Effector memory CD8-positive, alpha-beta T cell (primary cell): ENCODE measurements around the gene TMEM217.

Experiments
- ATAC-seq: fragments of 150-1000 bp; cut with Tn5 transposase; replicated peaks from 2 replicates; pipeline ENCODE4 v1.10.0; 2021; ENCODE audit warnings: mild to moderate bottlenecking, moderate library complexity
- DNase-seq, 3 experiments: peaks; one replicate each; pipeline ENCODE4 v3.0.0; 2021
- H3K27ac Mint-ChIP-seq, 2 donors: one replicate each; pipeline ENCODE4 v1.8.0; 2022; ENCODE audit warnings: mild to moderate bottlenecking in 2 of 2, mixed read lengths in 2 of 2, moderate library complexity in 2 of 2
- H3K27me3 Mint-ChIP-seq, 2 donors: one replicate each; pipeline ENCODE4 v1.8.0; 2022; ENCODE audit warnings: mixed read lengths in 2 of 2
- H3K36me3 Mint-ChIP-seq: one replicate; pipeline ENCODE4 v1.8.0; 2022; ENCODE audit warnings: mild to moderate bottlenecking, moderate library complexity, mixed read lengths; ENCODE audit not compliant: insufficient read depth
- H3K4me1 Mint-ChIP-seq, 2 donors: one replicate each; pipeline ENCODE4 v1.8.0; 2022; ENCODE audit warnings: low read depth in 2 of 2, mixed read lengths in 2 of 2
- H3K4me3 Mint-ChIP-seq, 2 donors: one replicate each; pipeline ENCODE4 v1.8.0; 2022; ENCODE audit warnings: mild to moderate bottlenecking in 2 of 2, mixed read lengths in 2 of 2, moderate library complexity in 2 of 2
- H3K9me3 Mint-ChIP-seq, 2 donors: one replicate each; pipeline ENCODE4 v1.8.0; 2022; ENCODE audit warnings: mixed read lengths in 2 of 2

Gene TMEM217

DNA sequence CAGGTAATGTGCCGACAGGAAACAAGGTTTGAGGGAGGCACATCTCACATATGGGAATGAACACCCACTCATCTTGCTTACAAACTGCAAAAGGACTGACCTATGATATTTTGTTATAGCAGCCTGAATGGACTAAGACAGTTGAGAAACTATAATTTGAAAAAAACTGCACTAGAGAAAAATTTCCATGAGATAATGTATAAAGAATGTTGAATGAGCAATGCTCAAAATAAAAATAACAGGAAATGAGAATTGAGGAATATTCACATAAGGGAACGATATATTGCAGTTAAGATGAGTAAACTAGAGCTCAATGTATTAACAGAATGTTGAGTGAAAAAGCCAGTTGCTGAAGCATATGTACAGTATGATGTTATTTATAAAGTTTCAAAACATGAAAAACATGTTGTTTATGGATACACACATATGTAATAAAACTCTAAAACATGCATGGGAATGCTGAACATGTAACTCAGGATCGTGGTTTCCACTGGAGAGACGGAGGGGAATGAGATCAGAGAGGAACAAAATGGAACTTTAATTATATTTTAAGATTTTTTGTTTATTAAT lies 6.6 kb downstream of the TMEM217 start:
- Mint-ChIP-seq H3K4me3 (no peak overlapping the region), H3K36me3 (no peaks in the 10 kb centered on the region)
- ATAC-seq = no peak

DNA sequence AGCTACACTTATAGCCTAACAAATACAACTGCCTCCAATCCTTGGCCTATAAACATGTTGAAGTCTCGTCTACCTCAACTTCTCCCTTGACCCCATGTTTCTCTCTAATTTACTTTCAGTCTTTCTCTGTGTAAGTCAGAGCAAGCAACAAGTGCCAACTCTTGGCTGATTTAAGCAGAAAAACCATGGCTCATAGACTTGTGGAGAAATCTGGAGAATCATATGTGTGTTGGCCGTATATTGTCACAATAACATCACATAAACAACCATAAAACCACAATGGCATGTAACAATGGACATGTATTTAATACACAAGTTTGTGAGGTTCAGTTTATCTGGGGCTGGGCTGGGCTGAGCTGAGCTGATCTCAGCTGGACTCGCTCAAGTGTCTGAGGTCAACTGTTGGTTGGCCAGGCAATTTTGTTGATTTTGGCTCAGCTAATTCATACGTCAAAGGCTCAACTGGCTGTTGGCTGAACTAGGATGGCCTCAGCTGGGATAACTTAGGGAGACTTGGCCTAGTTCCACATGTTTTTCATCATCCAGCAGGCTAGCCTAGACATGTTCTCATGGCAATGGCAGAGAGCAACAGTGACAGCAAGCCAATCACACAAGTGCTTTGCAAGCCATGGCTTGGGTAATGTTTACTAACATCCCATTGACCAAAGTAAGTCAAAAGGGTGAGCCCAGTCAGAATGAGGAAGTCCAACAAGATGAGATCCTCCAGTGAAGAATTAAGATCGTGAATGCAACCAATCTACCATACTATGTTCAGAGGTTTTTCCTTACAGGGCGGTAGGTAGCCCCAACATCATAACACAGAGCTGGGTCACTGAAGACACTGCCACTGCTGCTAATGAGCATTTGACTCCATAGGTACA lies 13.3 kb downstream of the TMEM217 start:
- Mint-ChIP-seq H3K27me3 (peaks cover 10 to 23% of the 10 kb centered on the region in 2 donors), H3K9me3 (no peaks in the 10 kb centered on the region), H3K36me3 (no peaks in the 10 kb centered on the region), H3K4me1 (peaks cover 7 to 8% of the 10 kb centered on the region in 2 donors), H3K4me3 (no peak overlapping the region), H3K27ac (no peak overlapping the region)
- no peak for ATAC-seq
- no peak for DNase-seq

More for the DNA sequence above, 6.6 kb downstream of the TMEM217 start:
- Mint-ChIP-seq H3K4me1 (no peaks in the 10 kb centered on the region), H3K9me3 (no peaks in the 10 kb centered on the region), H3K27me3 (peaks cover 9 to 16% of the 10 kb centered on the region in 2 donors), H3K27ac (no peak overlapping the region)
- no peak for DNase-seq

DNA sequence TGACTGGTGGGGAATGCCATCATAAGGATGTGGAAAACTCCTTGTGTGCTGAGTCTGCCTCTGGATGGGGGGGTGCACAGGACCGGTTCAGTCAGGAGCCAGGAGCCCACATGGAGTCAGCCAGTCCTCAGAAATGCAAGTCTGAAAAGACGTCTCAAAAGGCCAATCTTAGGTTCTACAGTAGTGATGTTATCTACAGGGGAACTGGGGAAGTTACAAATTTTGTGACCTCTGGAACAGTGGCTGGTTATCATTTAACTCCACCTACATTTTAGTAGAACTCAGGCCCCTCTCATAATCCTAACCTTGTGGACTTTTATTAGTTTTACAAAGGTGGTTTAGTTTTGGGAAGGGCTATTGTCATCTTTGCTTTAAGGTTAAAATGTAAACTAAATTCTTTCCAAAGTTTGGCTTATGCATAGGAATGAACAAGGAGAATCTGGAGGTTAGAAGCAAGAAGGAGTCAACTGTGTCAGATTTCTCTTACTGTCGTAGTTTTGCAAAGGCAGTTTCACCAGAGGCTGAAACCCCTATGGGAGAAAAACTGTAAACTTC lies 14.1 kb downstream of the TMEM217 start:
- H3K9me3 Mint-ChIP-seq = no peaks in the 10 kb centered on the region

GRCh38 chr6:37243131-37243815 lies 14.7 kb downstream of the TMEM217 start:
- Mint-ChIP-seq H3K36me3 (no peaks in the 10 kb centered on the region), H3K4me3 (no peak overlapping the region), H3K4me1 (peaks cover 7 to 10% of the 10 kb centered on the region in 2 donors), H3K27me3 (peaks cover 6 to 23% of the 10 kb centered on the region in 2 donors), H3K9me3 (no peaks in the 10 kb centered on the region), H3K27ac (no peak overlapping the region)
- ATAC-seq (no peak), DNase-seq (no peak)

More for the DNA sequence above, 14.1 kb downstream of the TMEM217 start:
- Mint-ChIP-seq H3K4me1 (peaks cover 7 to 10% of the 10 kb centered on the region in 2 donors), H3K27ac (no peak overlapping the region), H3K4me3 (no peak overlapping the region), H3K36me3 (no peaks in the 10 kb centered on the region), H3K27me3 (peaks cover 10 to 23% of the 10 kb centered on the region in 2 donors)
- DNase-seq (no peak), ATAC-seq (no peak)

- peak overlapping the region in 1 of 2 donors; percentile 75 for H3K27ac Mint-ChIP-seq
- DNase-seq = no peak
- peaks cover 7 to 10% of the 10 kb centered on the region in 2 donors for H3K4me1 Mint-ChIP-seq
- no peaks in the 10 kb centered on the region for H3K36me3 Mint-ChIP-seq
- no peak for ATAC-seq
- no peak overlapping the region for H3K4me3 Mint-ChIP-seq
- H3K27me3 Mint-ChIP-seq = peaks cover 5 to 23% of the 10 kb centered on the region in 2 donors
- H3K9me3 Mint-ChIP-seq = no peaks in the 10 kb centered on the region
Observed at GRCh38 chr6:37242429-37243052, 15.4 kb downstream of the TMEM217 start.

GRCh38 chr6:37241775-37242428 lies 16.0 kb downstream of the TMEM217 start:
- H3K27ac Mint-ChIP-seq = peak overlapping the region; percentile 23 to 75
- H3K36me3 Mint-ChIP-seq = no peaks in the 10 kb centered on the region
- ATAC-seq (no peak), DNase-seq (no peak)
- no peaks in the 10 kb centered on the region for H3K9me3 Mint-ChIP-seq
- H3K4me1 Mint-ChIP-seq = peaks cover 7 to 10% of the 10 kb centered on the region in 2 donors
- peaks cover 5 to 20% of the 10 kb centered on the region in 2 donors for H3K27me3 Mint-ChIP-seq
- no peak overlapping the region for H3K4me3 Mint-ChIP-seq

- ATAC-seq (no peak), DNase-seq (no peak)
- H3K9me3 Mint-ChIP-seq = no peaks in the 10 kb centered on the region
- no peaks in the 10 kb centered on the region for H3K36me3 Mint-ChIP-seq
- peaks cover 3 to 13% of the 10 kb centered on the region in 2 donors for H3K27me3 Mint-ChIP-seq
- H3K4me3 Mint-ChIP-seq = no peak overlapping the region
- peaks cover 7 to 10% of the 10 kb centered on the region in 2 donors for H3K4me1 Mint-ChIP-seq
- no peak overlapping the region for H3K27ac Mint-ChIP-seq
Observed at GRCh38 chr6:37241131-37241530, 16.8 kb downstream of the TMEM217 start.

DNA sequence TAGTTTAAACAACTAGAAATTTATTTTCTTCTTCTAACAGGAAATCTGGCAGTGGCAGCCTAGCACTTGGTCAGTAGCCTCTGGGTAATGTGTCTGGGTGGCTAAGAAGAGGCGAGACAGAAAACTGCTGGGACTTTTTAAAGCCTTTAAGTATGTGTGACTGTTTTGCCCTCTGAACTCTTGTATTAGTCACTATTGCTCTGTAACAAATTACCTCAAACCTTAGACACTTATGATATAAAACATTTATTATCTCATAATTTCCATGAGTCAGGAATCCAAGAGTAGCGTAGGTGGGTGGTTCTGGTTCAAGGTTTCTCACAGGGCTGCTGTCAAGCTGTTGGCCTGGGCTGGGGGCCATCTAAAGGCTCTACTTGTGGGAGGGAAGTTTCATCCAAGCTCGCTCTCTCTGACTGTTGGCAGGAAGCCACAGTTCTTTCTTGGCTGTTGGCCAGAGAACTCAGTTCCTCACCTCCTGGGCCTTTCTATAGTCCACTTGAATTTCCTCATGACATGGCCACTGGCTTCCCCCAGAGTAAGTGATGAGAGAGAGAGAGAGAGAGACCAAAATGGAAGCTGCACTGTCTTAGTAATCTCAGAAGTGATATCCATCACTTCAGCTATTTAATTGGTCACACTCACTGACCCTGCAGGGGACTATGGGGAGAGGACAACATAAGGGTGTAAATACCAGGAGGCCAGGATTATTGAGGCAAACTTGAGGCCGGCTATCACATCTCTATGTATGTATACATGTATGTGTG lies 17.8 kb downstream of the TMEM217 start:
- peak overlapping the region; percentile 63 to 94 for H3K27ac Mint-ChIP-seq
- peak; percentile 20 to 47 (median 38) for DNase-seq
- H3K27me3 Mint-ChIP-seq = peaks cover 0 to 3% of the 10 kb centered on the region in 2 donors
- H3K4me1 Mint-ChIP-seq = peaks cover 7 to 10% of the 10 kb centered on the region in 2 donors
- H3K4me3 Mint-ChIP-seq = peak overlapping the region in 1 of 2 donors; percentile 32
- no peaks in the 10 kb centered on the region for H3K36me3 Mint-ChIP-seq
- H3K9me3 Mint-ChIP-seq = no peaks in the 10 kb centered on the region
- ATAC-seq = peak; percentile 86

DNA sequence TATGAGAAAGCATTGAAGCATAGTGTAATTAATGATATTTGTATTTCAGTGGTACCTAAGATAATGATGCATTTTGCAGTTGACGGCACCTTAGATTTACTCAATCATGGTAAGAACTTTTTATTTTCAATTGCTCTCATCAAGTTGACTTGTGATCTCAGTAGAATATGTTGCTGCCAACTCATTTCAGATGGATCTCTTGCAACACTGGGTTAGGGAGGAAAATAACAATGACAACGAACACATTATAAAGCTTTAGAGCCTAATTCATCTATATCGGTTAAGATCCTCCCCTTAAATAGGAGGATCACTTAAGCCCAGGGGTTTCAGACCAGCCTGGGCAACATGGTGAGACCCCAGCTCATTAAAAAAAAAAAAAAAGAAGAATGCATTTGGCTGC lies 18.4 kb downstream of the TMEM217 start:
- DNase-seq (no peak), ATAC-seq (no peak)
- Mint-ChIP-seq H3K27me3 (no peaks in the 10 kb centered on the region), H3K27ac (peak overlapping the region; percentile 63 to 94), H3K4me3 (no peak overlapping the region), H3K4me1 (peaks cover 7 to 10% of the 10 kb centered on the region in 2 donors), H3K36me3 (no peaks in the 10 kb centered on the region), H3K9me3 (no peaks in the 10 kb centered on the region)

GRCh38 chr6:37238381-37238780 lies 19.6 kb downstream of the TMEM217 start:
- Mint-ChIP-seq H3K9me3 (no peaks in the 10 kb centered on the region), H3K27ac (no peak overlapping the region), H3K4me1 (peaks cover 7 to 10% of the 10 kb centered on the region in 2 donors), H3K4me3 (no peak overlapping the region), H3K27me3 (no peaks in the 10 kb centered on the region), H3K36me3 (no peaks in the 10 kb centered on the region)
- ATAC-seq (no peak), DNase-seq (no peak)

DNA sequence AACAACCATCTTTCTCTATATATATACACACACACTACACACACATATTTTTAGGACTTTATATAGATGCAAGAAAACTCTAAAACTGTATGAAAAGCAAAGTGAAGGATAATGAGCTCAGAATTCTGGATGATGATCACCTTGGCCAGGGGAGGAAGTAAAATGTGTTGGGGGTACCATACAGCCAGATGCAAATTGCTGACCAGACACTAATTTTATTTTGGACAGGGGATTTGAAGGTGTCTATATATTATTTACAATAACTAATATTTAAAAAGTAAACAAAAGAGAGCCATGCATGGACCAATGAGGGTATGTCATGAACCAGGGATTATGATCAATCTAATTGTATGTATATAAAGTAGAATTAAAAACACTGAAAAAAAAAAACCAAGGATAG lies 20.2 kb downstream of the TMEM217 start:
- Mint-ChIP-seq H3K27me3 (peaks cover 0 to under 1% of the 10 kb centered on the region in 2 donors), H3K36me3 (no peaks in the 10 kb centered on the region), H3K27ac (no peak overlapping the region), H3K9me3 (no peaks in the 10 kb centered on the region), H3K4me3 (no peak overlapping the region), H3K4me1 (peaks cover 7 to 10% of the 10 kb centered on the region in 2 donors)
- DNase-seq (no peak), ATAC-seq (no peak)

DNA sequence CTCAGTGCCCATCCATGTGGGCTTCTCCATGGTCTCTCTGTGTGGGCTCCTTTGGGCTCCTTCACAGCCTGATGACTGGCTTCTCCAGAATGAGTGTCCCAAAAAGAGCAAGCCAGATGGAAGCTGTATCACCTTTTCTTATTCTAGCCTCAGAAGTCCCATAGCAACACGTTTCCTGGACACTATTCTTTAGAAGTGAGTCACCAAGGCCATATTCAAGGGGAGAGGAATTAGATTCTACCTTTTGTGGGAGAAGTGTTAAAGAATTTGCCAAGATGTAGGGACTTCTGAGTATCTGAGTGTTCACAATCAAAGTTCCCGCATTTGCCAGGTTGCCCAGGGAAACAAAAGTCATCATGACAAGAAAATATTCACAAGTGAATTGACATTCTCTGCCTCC lies 21.0 kb downstream of the TMEM217 start:
- H3K4me3 Mint-ChIP-seq = no peak overlapping the region
- peaks cover 7 to 10% of the 10 kb centered on the region in 2 donors for H3K4me1 Mint-ChIP-seq
- H3K27me3 Mint-ChIP-seq = peaks cover 0 to 6% of the 10 kb centered on the region in 2 donors
- ATAC-seq (no peak), DNase-seq (no peak)
- no peak overlapping the region for H3K27ac Mint-ChIP-seq
- H3K9me3 Mint-ChIP-seq = no peaks in the 10 kb centered on the region
- H3K36me3 Mint-ChIP-seq = no peaks in the 10 kb centered on the region
